Mesendoderm (in vitro differentiated cells): ENCODE data around the gene FLT4.
"Not testable (repeated sequence)": the region's sequence is repeated elsewhere in the genome, so short reads cannot be mapped to it uniquely, and the experiment has no call there.

Source experiments
- DNase-seq: peaks from one replicate; pipeline ENCODE4 v3.0.0; 2013
- H2AK5ac ChIP-seq: 2 replicates; pipeline ENCODE4 v1.6.1; 2013; ENCODE audit warnings: low read length, inconsistent platforms
- H2BK120ac ChIP-seq: 2 replicates; pipeline ENCODE4 v1.6.1; 2013; ENCODE audit warnings: low read depth, mild to moderate bottlenecking, low read length, moderate library complexity, mixed read lengths
- H2BK15ac ChIP-seq: replicated peaks from 2 replicates; pipeline ENCODE4 v1.6.1; 2013; ENCODE audit warnings: low read depth, mild to moderate bottlenecking, moderate library complexity
- H2BK5ac ChIP-seq: 2 replicates; pipeline ENCODE4 v1.6.1; 2013; ENCODE audit warnings: low read length, inconsistent platforms
- H3K18ac ChIP-seq: 2 replicates; pipeline ENCODE4 v1.6.1; 2013; ENCODE audit warnings: mild to moderate bottlenecking, low read length, mixed read lengths
- H3K23ac ChIP-seq: one replicate; pipeline ENCODE4 v1.6.1; 2013; ENCODE audit warnings: low read length
- H3K27ac ChIP-seq: 2 replicates; pipeline ENCODE4 v1.5.1; 2013; ENCODE audit warnings: low read depth, mild to moderate bottlenecking, inconsistent platforms, low read length, moderate library complexity
- H3K27me3 ChIP-seq: 2 replicates; pipeline ENCODE4 v1.6.1; 2013; ENCODE audit warnings: low read length, control low read depth, mild to moderate bottlenecking, inconsistent platforms; ENCODE audit not compliant: insufficient read depth, poor library complexity
- H3K36me3 ChIP-seq: 2 replicates; pipeline ENCODE4 v1.6.1; 2013; ENCODE audit warnings: low read length, inconsistent platforms; ENCODE audit not compliant: control insufficient read depth, insufficient read depth
- H3K4ac ChIP-seq: one replicate; pipeline ENCODE4 v1.6.1; 2013; ENCODE audit warnings: low read depth, mild to moderate bottlenecking, low read length, moderate library complexity
- H3K4me1 ChIP-seq: 2 replicates; pipeline ENCODE4 v1.6.1; 2013; ENCODE audit warnings: low read depth, low read length, inconsistent platforms; ENCODE audit not compliant: control insufficient read depth
- H3K4me2 ChIP-seq: 2 replicates; pipeline ENCODE4 v1.6.1; 2013; ENCODE audit warnings: low read length
- H3K4me3 ChIP-seq: 2 replicates; pipeline ENCODE4 v1.5.1; 2013; ENCODE audit warnings: mild to moderate bottlenecking, low read length
- H3K56ac ChIP-seq: one replicate; pipeline ENCODE4 v1.6.1; 2013; ENCODE audit warnings: low read length
- H3K79me1 ChIP-seq: 2 replicates; pipeline ENCODE4 v1.6.1; 2013; ENCODE audit warnings: low read length, inconsistent platforms
- H3K79me2 ChIP-seq: 2 replicates; pipeline ENCODE4 v1.6.1; 2013; ENCODE audit warnings: mild to moderate bottlenecking, low read length; ENCODE audit not compliant: control insufficient read depth, insufficient read depth
- H3K9ac ChIP-seq: 2 replicates; pipeline ENCODE4 v1.6.1; 2013; ENCODE audit warnings: low read length, inconsistent platforms
- H4K5ac ChIP-seq: one replicate; pipeline ENCODE4 v1.6.1; 2013; ENCODE audit warnings: low read length
- H4K8ac ChIP-seq: one replicate; pipeline ENCODE4 v1.6.1; 2013; ENCODE audit warnings: low read depth, mild to moderate bottlenecking, control low read depth, low read length, moderate library complexity
- WGBS: extraction: QIAGEN DNeasy Blood & Tissue Kit; methylation state at CpG from one replicate; pipeline ENCODE4 v1.1.7; 2013; ENCODE audit warnings: low lambda C conversion rate, missing lambda C conversion rate; ENCODE audit not compliant: insufficient coverage; ENCODE audit errors: extremely low coverage; 5-methylcytosine and 5-hydroxymethylcytosine counted together

Gene FLT4

GRCh38 chr5:180673371-180674089 lies 24.1 kb upstream of the FLT4 start:
- Histone ChIP-seq H4K8ac (no peak overlapping the region), H3K4me3 (no peak overlapping the region), H3K9ac (peak overlapping the region; percentile 50), H3K18ac (no peak overlapping the region), H4K5ac (no peak overlapping the region), H2BK5ac (no peak overlapping the region), H3K27ac (no peak overlapping the region), H3K23ac (no peak overlapping the region), H3K56ac (peak overlapping the region; percentile 25), H2BK15ac (no peak overlapping the region), H3K4me1 (no peaks in the 10 kb centered on the region), H3K4me2 (peak overlapping the region; percentile 52), H3K79me2 (no peaks in the 10 kb centered on the region), H2AK5ac (no peak overlapping the region), H3K27me3 (peaks cover 5% of the 10 kb centered on the region), H2BK120ac (no peak overlapping the region), H3K36me3 (no peaks in the 10 kb centered on the region), H3K4ac (no peak overlapping the region), H3K79me1 (no peaks in the 10 kb centered on the region)
- DNase-seq, result peak; percentile 44
- WGBS, result no CpG with 5 or more reads among the region's 64 CpGs

- not testable (repeated sequence) for H2BK15ac ChIP-seq, H3K56ac ChIP-seq, H4K5ac ChIP-seq, H4K8ac ChIP-seq, H3K18ac ChIP-seq, H3K79me1 ChIP-seq, H3K27me3 ChIP-seq, H3K4me2 ChIP-seq, H3K23ac ChIP-seq, H3K4me3 ChIP-seq, H3K4me1 ChIP-seq, H2BK120ac ChIP-seq, H3K27ac ChIP-seq, H3K4ac ChIP-seq, H3K79me2 ChIP-seq, H2BK5ac ChIP-seq, H3K9ac ChIP-seq, H3K36me3 ChIP-seq, DNase-seq, H2AK5ac ChIP-seq
- WGBS, result no CpG with 5 or more reads among the region's 13 CpGs
These were observed 22.6 kb upstream of the FLT4 start for GRCh38 chr5:180671958-180672524.

- Histone ChIP-seq H3K4ac (no peak overlapping the region), H3K4me2 (no peak overlapping the region), H3K56ac (no peak overlapping the region), H3K79me1 (no peaks in the 10 kb centered on the region), H3K36me3 (no peaks in the 10 kb centered on the region), H3K9ac (no peak overlapping the region), H2AK5ac (no peak overlapping the region), H3K23ac (no peak overlapping the region), H2BK15ac (no peak overlapping the region), H4K8ac (no peak overlapping the region), H3K79me2 (no peaks in the 10 kb centered on the region), H2BK5ac (no peak overlapping the region), H3K27me3 (peaks cover 5% of the 10 kb centered on the region), H3K4me3 (no peak overlapping the region), H3K4me1 (no peaks in the 10 kb centered on the region), H3K27ac (no peak overlapping the region), H2BK120ac (no peak overlapping the region), H3K18ac (no peak overlapping the region), H4K5ac (no peak overlapping the region)
- no CpG with 5 or more reads among the region's 17 CpGs for WGBS
- DNase-seq, result peak; percentile 67
These were observed 21.4 kb upstream of the FLT4 start for GRCh38 chr5:180670586-180671359.

GRCh38 chr5:180670157-180670556 lies 20.8 kb upstream of the FLT4 start:
- H3K79me2 ChIP-seq, result no peaks in the 10 kb centered on the region
- H4K8ac ChIP-seq, result no peak overlapping the region
- peaks cover 5% of the 10 kb centered on the region for H3K27me3 ChIP-seq
- no peak overlapping the region for H3K23ac ChIP-seq
- H3K56ac ChIP-seq, result no peak overlapping the region
- H2BK15ac ChIP-seq, result no peak overlapping the region
- no peaks in the 10 kb centered on the region for H3K79me1 ChIP-seq
- no peak overlapping the region for H3K9ac ChIP-seq
- no peak overlapping the region for H4K5ac ChIP-seq
- no peak overlapping the region for H2BK5ac ChIP-seq
- no peaks in the 10 kb centered on the region for H3K4me1 ChIP-seq
- H2BK120ac ChIP-seq, result no peak overlapping the region
- no peak overlapping the region for H3K4me2 ChIP-seq
- no peak overlapping the region for H3K4ac ChIP-seq
- no peak overlapping the region for H3K27ac ChIP-seq
- H3K36me3 ChIP-seq, result no peaks in the 10 kb centered on the region
- no peak overlapping the region for H3K18ac ChIP-seq
- no peak overlapping the region for H3K4me3 ChIP-seq
- no peak for DNase-seq
- no peak overlapping the region for H2AK5ac ChIP-seq
- WGBS, result no CpG with 5 or more reads among the region's 3 CpGs

- DNase-seq, result no peak
- Histone ChIP-seq H3K4me2 (no peak overlapping the region), H2AK5ac (no peak overlapping the region), H3K27ac (no peak overlapping the region), H4K8ac (no peak overlapping the region), H3K4me3 (no peak overlapping the region), H3K23ac (no peak overlapping the region), H3K18ac (no peak overlapping the region), H2BK120ac (no peak overlapping the region), H3K4me1 (no peaks in the 10 kb centered on the region), H3K79me2 (no peaks in the 10 kb centered on the region), H3K36me3 (no peaks in the 10 kb centered on the region), H3K79me1 (no peaks in the 10 kb centered on the region), H3K56ac (no peak overlapping the region), H3K9ac (no peak overlapping the region), H3K4ac (no peak overlapping the region), H3K27me3 (peaks cover 5% of the 10 kb centered on the region), H2BK5ac (no peak overlapping the region), H2BK15ac (no peak overlapping the region), H4K5ac (no peak overlapping the region)
- no CpG with 5 or more reads among the region's 5 CpGs for WGBS
These were observed 20.3 kb upstream of the FLT4 start for GRCh38 chr5:180669661-180670060.
